Tibial nerve (tissue), 4 donors: Measurements from ENCODE around the gene KHDRBS2. TPM values are rescaled to one million over a fixed set of nuclear protein-coding genes. Genes with fewer than 3 reads are reported as not detected.

Experiments used
- DNase-seq, 2 donors: peaks; one replicate each; pipeline ENCODE4 v3.0.0-alpha.2; 2019; ENCODE audit warnings: low spot score in 2 of 2
- H3K27ac ChIP-seq, 4 donors: fragments of 200-600 bp; sonication (generic) in 3 of 4; one replicate each; pipeline ENCODE4 v1.5.1; 2017 to 2019; ENCODE audit warnings: mild to moderate bottlenecking in 1 of 4
- H3K27me3 ChIP-seq, 2 donors: fragments of 200-600 bp; sonication (generic) in 1 of 2; one replicate each; pipeline versions ENCODE4 v1.5.1 to v1.6.0; 2017 to 2019
- H3K36me3 ChIP-seq, 3 donors: fragments of 200-600 bp; sonication (generic); one replicate each; pipeline ENCODE4 v1.5.1; 2018 to 2019
- H3K4me1 ChIP-seq, 4 donors: fragments of 200-600 bp; sonication (generic) in 3 of 4; one replicate each; pipeline ENCODE4 v1.5.1; 2017 to 2019
- H3K4me3 ChIP-seq, 4 donors: fragments of 200-600 bp; sonication (generic) in 3 of 4; one replicate each; pipeline ENCODE4 v1.5.1; 2017 to 2019; ENCODE audit warnings: mild to moderate bottlenecking in 1 of 4, moderate library complexity in 1 of 4
- H3K9me3 ChIP-seq, 4 donors: fragments of 200-600 bp; sonication (generic) in 3 of 4; one replicate each; pipeline ENCODE4 v1.5.1; 2017 to 2019
- CTCF ChIP-seq, 5 experiments: fragments of 200-600 bp in 3 of 5; fragments of 450-650 bp in 2 of 5; sonication (generic) in 3 of 5; IDR thresholded peaks; one replicate each; pipeline ENCODE4 v1.5.1; 2016 to 2019; ENCODE audit warnings: antibody characterized with exemption in 5 of 5, mild to moderate bottlenecking in 3 of 5, moderate library complexity in 2 of 5
- EP300 ChIP-seq, 2 donors: sonication (generic); formaldehyde crosslinking; IDR thresholded peaks; one replicate each; pipeline ENCODE4 v1.6.1; 2017; ENCODE audit warnings: antibody characterized with exemption in 2 of 2, mild to moderate bottlenecking in 1 of 2
- POLR2A ChIP-seq, 2 donors: fragments of 450-650 bp; IDR thresholded peaks; one replicate each; pipeline ENCODE4 v1.6.1; 2017; ENCODE audit warnings: antibody characterized with exemption in 2 of 2, mild to moderate bottlenecking in 2 of 2, moderate library complexity in 2 of 2
- WGBS, 2 donors: methylation state at CpG; one replicate each; pipeline ENCODE4 v1.1.5; 2018; 5-methylcytosine and 5-hydroxymethylcytosine counted together
- total RNA-seq, 4 donors: library from RNA; depleted of rRNA; stranded (reverse); fragments of >200 nt; gene quantifications; one replicate each; pipeline ENCODE4 v1.1.0, GENCODE V29; 2016

The KHDRBS2 gene
- total RNA-seq, 4 donors from 2014 or later = 0.21 to 3.3 (median 0.22) TPM; not detected in 1

GRCh38 chr6:61950811-61951210 is 335.2 kb downstream of the KHDRBS2 start:
- TF ChIP-seq POLR2A (IDR thresholded peaks at IDR 0.05) = no peak
- TF ChIP-seq CTCF (IDR thresholded peaks at IDR 0.05) = no peak
- TF ChIP-seq EP300 (IDR thresholded peaks at IDR 0.05) = no peak
- Histone ChIP-seq H3K27ac (no peak overlapping the region), H3K36me3 (no peaks in the 10 kb centered on the region), H3K9me3 (no peaks in the 10 kb centered on the region), H3K4me1 (no peaks in the 10 kb centered on the region), H3K4me3 (no peak overlapping the region), H3K27me3 (no peaks in the 10 kb centered on the region)
- WGBS, 2 donors = 62 to 86% methylated on average over 1 of the region's 1 CpG
- DNase-seq = no peak

GRCh38 chr6:61949971-61950370 is 336.1 kb downstream of the KHDRBS2 start:
- WGBS, 2 donors = 48 to 62% methylated on average over 1 of the region's 1 CpG
- no peaks in the 10 kb centered on the region for H3K9me3 ChIP-seq
- no peaks in the 10 kb centered on the region for H3K36me3 ChIP-seq
- no peaks in the 10 kb centered on the region for H3K4me1 ChIP-seq
- DNase-seq = no peak
- no peak overlapping the region for H3K4me3 ChIP-seq
- H3K27me3 ChIP-seq = no peaks in the 10 kb centered on the region
- no peak overlapping the region for H3K27ac ChIP-seq
- no peak for TF ChIP-seq EP300 (IDR thresholded peaks at IDR 0.05)
- no peak for TF ChIP-seq CTCF (IDR thresholded peaks at IDR 0.05)
- no peak for TF ChIP-seq POLR2A (IDR thresholded peaks at IDR 0.05)

- H3K9me3 ChIP-seq = no peaks in the 10 kb centered on the region
- H3K36me3 ChIP-seq = no peaks in the 10 kb centered on the region
- H3K27ac ChIP-seq = no peak overlapping the region
- H3K27me3 ChIP-seq = no peaks in the 10 kb centered on the region
- DNase-seq = no peak
- no peak overlapping the region for H3K4me3 ChIP-seq
- TF ChIP-seq POLR2A (IDR thresholded peaks at IDR 0.05) (no peak), EP300 (IDR thresholded peaks at IDR 0.05) (no peak), CTCF (IDR thresholded peaks at IDR 0.05) (no peak)
- H3K4me1 ChIP-seq = no peaks in the 10 kb centered on the region
Measured at GRCh38 chr6:61949161-61949560, 336.9 kb downstream of the KHDRBS2 start.

GRCh38 chr6:61947311-61947947 is 338.6 kb downstream of the KHDRBS2 start:
- Histone ChIP-seq H3K27me3 (no peaks in the 10 kb centered on the region), H3K4me3 (no peak overlapping the region), H3K4me1 (no peaks in the 10 kb centered on the region), H3K27ac (no peak overlapping the region), H3K36me3 (no peaks in the 10 kb centered on the region), H3K9me3 (no peaks in the 10 kb centered on the region)
- TF ChIP-seq POLR2A (IDR thresholded peaks at IDR 0.05) (no peak), CTCF (IDR thresholded peaks at IDR 0.05) (no peak), EP300 (IDR thresholded peaks at IDR 0.05) (no peak)
- no peak for DNase-seq

- no peak for DNase-seq
- Histone ChIP-seq H3K27me3 (no peaks in the 10 kb centered on the region), H3K36me3 (no peaks in the 10 kb centered on the region), H3K4me3 (no peak overlapping the region), H3K4me1 (no peaks in the 10 kb centered on the region), H3K9me3 (no peaks in the 10 kb centered on the region), H3K27ac (no peak overlapping the region)
- no peak for TF ChIP-seq EP300 (IDR thresholded peaks at IDR 0.05)
- no peak for TF ChIP-seq POLR2A (IDR thresholded peaks at IDR 0.05)
- TF ChIP-seq CTCF (IDR thresholded peaks at IDR 0.05) = no peak
- WGBS, 2 donors = 81 to 100% methylated on average over 2 of the region's 2 CpGs
Measured at GRCh38 chr6:61940919-61941318, 345.1 kb downstream of the KHDRBS2 start.
